Keratinocyte (primary cell): Measurements from ENCODE around the gene CTNNA2.

Source experiments
- EZH2 ChIP-seq: IDR thresholded peaks from one replicate; pipeline ENCODE4 v1.6.1; 2012; ENCODE audit warnings: inconsistent platforms, mild to moderate bottlenecking, low read length, moderate library complexity
- TF ChIP-seq, protein P1 (sequence below), 3 experiments: IDR thresholded peaks in 1 of 3; conservative IDR thresholded peaks in 1 of 3; optimal IDR thresholded peaks in 1 of 3; 2 replicates in 2 of 3; 3 replicates in 1 of 3; pipeline versions ENCODE3 to v1.5.1; 2011; ENCODE audit warnings: low read length in 3 of 3, mild to moderate bottlenecking in 3 of 3, moderate library complexity in 2 of 3, control low read depth in 1 of 3, inconsistent platforms in 1 of 3; ENCODE audit not compliant: insufficient read depth in 2 of 3; ENCODE audit errors: extremely low read depth in 1 of 3

DNA sequence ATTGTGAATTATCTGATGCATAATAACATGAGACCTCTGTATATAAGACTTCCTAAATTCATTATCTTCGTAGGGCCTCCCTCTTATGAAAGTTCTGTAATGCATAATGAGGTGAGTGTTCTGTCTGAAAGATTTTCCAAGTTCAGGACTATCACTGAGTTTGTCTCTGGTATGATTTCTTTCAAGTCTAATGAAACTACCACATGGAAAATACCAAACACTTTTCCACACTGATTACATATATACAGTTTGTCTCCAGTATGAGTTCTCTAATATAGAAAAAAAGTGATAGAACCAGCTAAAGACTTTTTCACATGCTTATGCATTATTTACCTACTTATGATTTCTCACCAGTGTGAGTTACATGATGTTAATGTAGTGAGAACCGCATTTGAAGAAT lies 34.7 kb downstream of the CTNNA2 start:
- TF ChIP-seq EZH2 = no peak
- TF ChIP-seq, protein P1, sequence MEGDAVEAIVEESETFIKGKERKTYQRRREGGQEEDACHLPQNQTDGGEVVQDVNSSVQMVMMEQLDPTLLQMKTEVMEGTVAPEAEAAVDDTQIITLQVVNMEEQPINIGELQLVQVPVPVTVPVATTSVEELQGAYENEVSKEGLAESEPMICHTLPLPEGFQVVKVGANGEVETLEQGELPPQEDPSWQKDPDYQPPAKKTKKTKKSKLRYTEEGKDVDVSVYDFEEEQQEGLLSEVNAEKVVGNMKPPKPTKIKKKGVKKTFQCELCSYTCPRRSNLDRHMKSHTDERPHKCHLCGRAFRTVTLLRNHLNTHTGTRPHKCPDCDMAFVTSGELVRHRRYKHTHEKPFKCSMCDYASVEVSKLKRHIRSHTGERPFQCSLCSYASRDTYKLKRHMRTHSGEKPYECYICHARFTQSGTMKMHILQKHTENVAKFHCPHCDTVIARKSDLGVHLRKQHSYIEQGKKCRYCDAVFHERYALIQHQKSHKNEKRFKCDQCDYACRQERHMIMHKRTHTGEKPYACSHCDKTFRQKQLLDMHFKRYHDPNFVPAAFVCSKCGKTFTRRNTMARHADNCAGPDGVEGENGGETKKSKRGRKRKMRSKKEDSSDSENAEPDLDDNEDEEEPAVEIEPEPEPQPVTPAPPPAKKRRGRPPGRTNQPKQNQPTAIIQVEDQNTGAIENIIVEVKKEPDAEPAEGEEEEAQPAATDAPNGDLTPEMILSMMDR (optimal IDR thresholded peaks at IDR 0.05 in 1 of 3, IDR thresholded peaks at IDR 0.05 in 1 of 3, conservative IDR thresholded peaks at IDR 0.05 in 1 of 3; ENCODE audit: extremely low read depth in 1 of 3, insufficient read depth in 2 of 3, low read length in 3 of 3) = no peak
